Measurements from ENCODE around the gene DDX10. TPM values are rescaled to one million over a fixed set of nuclear protein-coding genes. Genes with fewer than 3 reads are reported as not detected.

The DDX10 gene
- total and polyA plus RNA-seq, 2 of the 8 experiments (the other 6 are each of a cell fraction or from before 2014, with no cell fraction given): 49.2 to 52.2 TPM

DNA sequence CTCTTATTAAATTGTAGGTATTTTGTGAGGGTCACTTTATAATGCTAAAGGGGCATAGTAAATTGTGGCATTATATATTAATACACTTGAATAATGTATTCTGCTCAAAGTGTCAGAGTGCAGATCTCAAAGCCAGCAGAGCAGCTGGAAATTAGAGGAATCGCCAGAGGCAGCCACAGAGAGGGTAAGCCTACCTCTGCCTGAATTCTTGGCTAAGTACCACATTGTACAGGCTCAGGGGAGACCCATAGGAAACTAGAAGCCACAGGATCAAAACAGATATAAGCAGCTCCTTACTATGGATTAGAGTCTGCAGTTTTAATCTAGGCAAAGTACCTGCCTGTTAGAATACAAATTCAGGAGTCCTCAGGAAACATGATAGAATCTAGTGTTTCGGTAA is 249.3 kb downstream of the DDX10 start:
- no peak overlapping the region for H2BK15ac ChIP-seq (ENCODE audit: low read length)
- no peaks in the 10 kb centered on the region for H3K79me2 ChIP-seq (ENCODE audit: control insufficient read depth in 1 of 2, insufficient read depth in 2 of 2, low read length in 2 of 2)
- H3K9me3 ChIP-seq (ENCODE audit: insufficient read depth in 2 of 2, low read depth in 1 of 2, low read length in 1 of 2): no peaks in the 10 kb centered on the region
- H4K5ac ChIP-seq (ENCODE audit: insufficient read length, low read depth, low read length): no peak overlapping the region
- no peaks in the 10 kb centered on the region for H3K4me1 ChIP-seq (replicated peaks in 1 of 4; ENCODE audit: control insufficient read depth in 3 of 4, insufficient read depth in 4 of 4, low read length in 3 of 4)
- H3K9ac ChIP-seq (replicated peaks in 1 of 4; ENCODE audit: extremely low read depth in 1 of 4, low read depth in 3 of 4, low read length in 3 of 4): no peak overlapping the region
- no peak overlapping the region for H3K56ac ChIP-seq (replicated peaks; ENCODE audit: insufficient read length, low read depth, low read length)
- WGBS, 2 experiments (ENCODE audit: extremely low coverage in 1 of 2, insufficient coverage in 1 of 2, insufficient read length in 1 of 2, insufficient replicate concordance in 2 of 2, low coverage in 1 of 2, low lambda C conversion rate in 2 of 2, missing lambda C conversion rate in 1 of 2): 90% methylated on average over 2 of the region's 2 CpGs; no CpG with 5 or more reads in 1 of the 2 experiments
- no peak overlapping the region for H3K4ac ChIP-seq (replicated peaks; ENCODE audit: insufficient read length, low read depth, low read length)
- H3K23ac ChIP-seq (ENCODE audit: insufficient read length): no peak overlapping the region
- no peak overlapping the region for H2BK120ac ChIP-seq (replicated peaks; ENCODE audit: low read depth, low read length)
- no peak overlapping the region for H2BK20ac ChIP-seq (ENCODE audit: low read length)
- FAIRE-seq (no peak), DNase-seq (ENCODE audit: low read depth in 1 of 2, low spot score in 2 of 2) (no peak)
- POLR2A ChIA-PET (ENCODE audit: partially characterized antibody): no interaction called here
- H3K23me2 ChIP-seq (ENCODE audit: low read depth, low read length): peaks cover 2% of the 10 kb centered on the region; the same call in 1 of the 2 replicates
- H3K14ac ChIP-seq (ENCODE audit: insufficient read length): no peak overlapping the region
- H2AK5ac ChIP-seq (ENCODE audit: low read depth, low read length): no peak overlapping the region
- H4K8ac ChIP-seq (ENCODE audit: extremely low read depth, insufficient read depth, low read length): no peak overlapping the region
- H3K4me2 ChIP-seq (ENCODE audit: insufficient read depth in 1 of 2, low read depth in 2 of 2, low read length in 2 of 2): no peak overlapping the region
- no peaks in the 10 kb centered on the region for H4K20me1 ChIP-seq (replicated peaks in 1 of 2; ENCODE audit: control insufficient read depth in 1 of 2, insufficient read depth in 2 of 2, low read length in 2 of 2)
- H3K18ac ChIP-seq (ENCODE audit: extremely low read depth, low read length): no peak overlapping the region
- no peak for TF ChIP-seq SIN3A (conservative IDR thresholded peaks at IDR 0.05 in 1 of 2, IDR thresholded peaks at IDR 0.05 in 1 of 2; ENCODE audit: low read depth in 1 of 2, low read length in 2 of 2)
- H2AFZ ChIP-seq (ENCODE audit: low read length): no peak overlapping the region
- no peaks in the 10 kb centered on the region for H3K27me3 ChIP-seq (replicated peaks in 1 of 4; ENCODE audit: control insufficient read depth in 3 of 4, extremely low read depth in 1 of 4, insufficient read depth in 3 of 4, low read length in 3 of 4)
- no peaks in the 10 kb centered on the region; a peak in 1 of 8 replicates for H3K36me3 ChIP-seq (ENCODE audit: control insufficient read depth in 2 of 4, insufficient read depth in 4 of 4, low read length in 3 of 4)
- CTCF ChIA-PET (ENCODE audit: partially characterized antibody): interaction anchor here (0.5 to 0.7 kb wide), 2 partner anchors 32 to 454 kb away, joined by 3 read pairs; no protein-coding TSS in a partner anchor
- H4K91ac ChIP-seq (replicated peaks; ENCODE audit: insufficient read length, low read length): no peak overlapping the region
- H3K4me3 ChIP-seq (ENCODE audit: extremely low read depth in 1 of 4, insufficient read depth in 2 of 4, low read depth in 3 of 4, low read length in 4 of 4): no peak overlapping the region
- H2BK12ac ChIP-seq (ENCODE audit: low read depth, low read length): no peak overlapping the region
- no peaks in the 10 kb centered on the region for H3K79me1 ChIP-seq (ENCODE audit: low read depth, low read length)
- H2BK5ac ChIP-seq (ENCODE audit: low read depth, low read length): no peak overlapping the region
- no peak overlapping the region for H3K27ac ChIP-seq (ENCODE audit: low read depth, low read length)

Data from H1 (cell line).